ENCODE results near the gene A1BG.

GRCh38 chr19:58300620-58301019, 52.7 kb downstream of the A1BG start:
- TF ChIP-seq, protein P1, sequence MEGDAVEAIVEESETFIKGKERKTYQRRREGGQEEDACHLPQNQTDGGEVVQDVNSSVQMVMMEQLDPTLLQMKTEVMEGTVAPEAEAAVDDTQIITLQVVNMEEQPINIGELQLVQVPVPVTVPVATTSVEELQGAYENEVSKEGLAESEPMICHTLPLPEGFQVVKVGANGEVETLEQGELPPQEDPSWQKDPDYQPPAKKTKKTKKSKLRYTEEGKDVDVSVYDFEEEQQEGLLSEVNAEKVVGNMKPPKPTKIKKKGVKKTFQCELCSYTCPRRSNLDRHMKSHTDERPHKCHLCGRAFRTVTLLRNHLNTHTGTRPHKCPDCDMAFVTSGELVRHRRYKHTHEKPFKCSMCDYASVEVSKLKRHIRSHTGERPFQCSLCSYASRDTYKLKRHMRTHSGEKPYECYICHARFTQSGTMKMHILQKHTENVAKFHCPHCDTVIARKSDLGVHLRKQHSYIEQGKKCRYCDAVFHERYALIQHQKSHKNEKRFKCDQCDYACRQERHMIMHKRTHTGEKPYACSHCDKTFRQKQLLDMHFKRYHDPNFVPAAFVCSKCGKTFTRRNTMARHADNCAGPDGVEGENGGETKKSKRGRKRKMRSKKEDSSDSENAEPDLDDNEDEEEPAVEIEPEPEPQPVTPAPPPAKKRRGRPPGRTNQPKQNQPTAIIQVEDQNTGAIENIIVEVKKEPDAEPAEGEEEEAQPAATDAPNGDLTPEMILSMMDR (IDR thresholded peaks at IDR 0.05), result no peak
- no peak for TF ChIP-seq POLR2A (IDR thresholded peaks at IDR 0.05)
